Liver (tissue), 9 donors: ENCODE results near the gene MS4A5. TPM values are rescaled to one million over a fixed set of nuclear protein-coding genes. Genes with fewer than 3 reads are reported as not detected.

Source experiments
- DNase-seq: peaks from one replicate; pipeline ENCODE4 v3.0.0-alpha.2; 2017; ENCODE audit warnings: low spot score
- H3K27ac ChIP-seq, 2 donors: one replicate each; pipeline ENCODE4 v1.7.0; 2013; ENCODE audit warnings: inconsistent platforms in 2 of 2, low read length in 2 of 2, control low read depth in 1 of 2, low read depth in 1 of 2, mild to moderate bottlenecking in 1 of 2
- H3K27me3 ChIP-seq, 4 donors: one replicate each; pipeline versions ENCODE4 v1.6.1 to v1.7.0; 2013; ENCODE audit warnings: low read length in 3 of 4, inconsistent platforms in 1 of 4, mild to moderate bottlenecking in 1 of 4, moderate library complexity in 1 of 4; ENCODE audit not compliant: control insufficient read depth in 4 of 4, insufficient read depth in 4 of 4
- H3K36me3 ChIP-seq, 4 donors: one replicate each; pipeline versions ENCODE4 v1.6.1 to v1.7.0; 2013; ENCODE audit warnings: low read length in 3 of 4, mild to moderate bottlenecking in 3 of 4, low read depth in 1 of 4, moderate library complexity in 1 of 4; ENCODE audit not compliant: control insufficient read depth in 4 of 4, insufficient read depth in 3 of 4
- H3K4me1 ChIP-seq, 4 donors: one replicate each; pipeline versions ENCODE4 v1.6.1 to v1.7.0; 2013; ENCODE audit warnings: low read length in 3 of 4, mild to moderate bottlenecking in 3 of 4, moderate library complexity in 1 of 4; ENCODE audit not compliant: control insufficient read depth in 4 of 4, insufficient read depth in 4 of 4
- H3K4me3 ChIP-seq, 3 donors: one replicate each; pipeline versions ENCODE4 v1.6.1 to v1.7.0; 2013; ENCODE audit warnings: low read length in 3 of 3, control low read depth in 1 of 3, low read depth in 1 of 3, mild to moderate bottlenecking in 1 of 3
- H3K9ac ChIP-seq, 2 donors: one replicate each; pipeline ENCODE4 v1.7.0; 2013; ENCODE audit warnings: low read length in 2 of 2, mild to moderate bottlenecking in 2 of 2, moderate library complexity in 2 of 2, control low read depth in 1 of 2, low read depth in 1 of 2
- H3K9me3 ChIP-seq, 4 donors: one replicate each; pipeline versions ENCODE4 v1.6.1 to v1.7.0; 2013; ENCODE audit warnings: low read length in 3 of 4; ENCODE audit not compliant: control insufficient read depth in 4 of 4
- ATF3 ChIP-seq: IDR thresholded peaks from 2 replicates; pipeline ENCODE4 v1.6.1; 2016; ENCODE audit warnings: antibody characterized with exemption
- CTCF ChIP-seq: fragments of 150-350 bp; IDR thresholded peaks from 2 replicates; pipeline ENCODE4 v1.5.1; 2017; ENCODE audit warnings: improper control_type of control experiment, low read depth, low read length; ENCODE audit not compliant: missing input control
- EGR1 ChIP-seq, 2 donors: IDR thresholded peaks; 2 replicates each; pipeline ENCODE4 v1.6.1; 2016 to 2018; ENCODE audit warnings: antibody characterized with exemption in 2 of 2, low read depth in 2 of 2
- FOXA1 ChIP-seq: IDR thresholded peaks from 2 replicates; pipeline ENCODE4 v1.6.1; 2016; ENCODE audit warnings: antibody characterized with exemption
- FOXA2 ChIP-seq: IDR thresholded peaks from 2 replicates; pipeline ENCODE4 v1.6.1; 2016; ENCODE audit warnings: antibody characterized with exemption
- GABPA ChIP-seq, 2 donors: IDR thresholded peaks in 1 of 2; conservative IDR thresholded peaks in 1 of 2; 2 replicates each; pipeline ENCODE4 v1.6.1; 2016; ENCODE audit warnings: antibody characterized with exemption in 2 of 2, mild to moderate bottlenecking in 1 of 2, moderate library complexity in 1 of 2
- HNF4A ChIP-seq, 2 donors: conservative IDR thresholded peaks; 2 replicates each; pipeline ENCODE4 v1.6.1; 2016; ENCODE audit warnings: antibody characterized with exemption in 2 of 2, mild to moderate bottlenecking in 2 of 2
- HNF4G ChIP-seq: IDR thresholded peaks from 2 replicates; pipeline ENCODE4 v1.6.1; 2016; ENCODE audit warnings: antibody characterized with exemption
- JUND ChIP-seq, 2 donors: IDR thresholded peaks; 2 replicates each; pipeline ENCODE4 v1.6.1; 2016; ENCODE audit warnings: antibody characterized with exemption in 2 of 2
- MAX ChIP-seq: IDR thresholded peaks from 2 replicates; pipeline ENCODE4 v1.6.1; 2016; ENCODE audit warnings: antibody characterized with exemption
- NR2F2 ChIP-seq: IDR thresholded peaks from 2 replicates; pipeline ENCODE4 v1.6.1; 2016; ENCODE audit warnings: antibody characterized with exemption
- RAD21 ChIP-seq, 2 donors: IDR thresholded peaks; 2 replicates each; pipeline ENCODE4 v1.6.1; 2016; ENCODE audit warnings: antibody characterized with exemption in 2 of 2, mild to moderate bottlenecking in 2 of 2
- REST ChIP-seq: IDR thresholded peaks from 2 replicates; pipeline ENCODE4 v1.6.1; 2016; ENCODE audit warnings: antibody characterized with exemption, mild to moderate bottlenecking
- RXRA ChIP-seq, 2 donors: IDR thresholded peaks; 2 replicates each; pipeline ENCODE4 v1.6.1; 2017 to 2018; ENCODE audit warnings: antibody characterized with exemption in 2 of 2, mild to moderate bottlenecking in 1 of 2
- SP1 ChIP-seq: IDR thresholded peaks from 2 replicates; pipeline ENCODE4 v1.6.1; 2018; ENCODE audit warnings: antibody characterized with exemption, mild to moderate bottlenecking
- TAF1 ChIP-seq: conservative IDR thresholded peaks from 2 replicates; pipeline ENCODE4 v1.6.1; 2016; ENCODE audit warnings: antibody characterized with exemption, mild to moderate bottlenecking
- YY1 ChIP-seq: IDR thresholded peaks from 2 replicates; pipeline ENCODE4 v1.6.1; 2016; ENCODE audit warnings: antibody characterized with exemption, mild to moderate bottlenecking
- ZBTB33 ChIP-seq: IDR thresholded peaks from 2 replicates; pipeline ENCODE4 v1.6.1; 2016; ENCODE audit warnings: antibody characterized with exemption
- WGBS: extraction: QIAGEN DNeasy Blood & Tissue Kit; methylation state at CpG from one replicate; pipeline ENCODE4 v1.1.7; 2013; 5-methylcytosine and 5-hydroxymethylcytosine counted together
- polyA plus RNA-seq, 2 donors: library from polyadenylated mRNA; stranded (reverse) in 1 of 2; unstranded in 1 of 2; fragments of 200-250 nt in 1 of 2; fragments of >200 nt in 1 of 2; fragmentation: Nextera tagmentation in 1 of 2; extraction: Ambion mirVana in 1 of 2; gene quantifications; one replicate each; pipeline versions ENCODE4 v1.2.1 to v1.2.3, GENCODE V29; 2013 to 2015
- total RNA-seq, 2 donors: library from RNA; depleted of rRNA; stranded (reverse); fragments of >200 nt; gene quantifications; one replicate each; pipeline ENCODE4 v1.2.3, GENCODE V29; 2014
- donor health status: healthy.
- donor health status: healthy.
- donor health status: healthy.
- donor health status: healthy.
- donor health status: healthy.

Gene MS4A5
- total and polyA plus RNA-seq, 4 donors, result not detected

- Histone ChIP-seq H3K4me1 (no peaks in the 10 kb centered on the region), H3K4me3 (no peak overlapping the region), H3K27me3 (no peaks in the 10 kb centered on the region), H3K36me3 (no peaks in the 10 kb centered on the region), H3K9me3 (no peaks in the 10 kb centered on the region), H3K27ac (no peak overlapping the region), H3K9ac (no peak overlapping the region)
- 66% methylated on average over 4 of the region's 4 CpGs for WGBS
- TF ChIP-seq NR2F2 (no peak), FOXA1 (no peak), HNF4G (no peak), RAD21 (IDR thresholded peaks at IDR 0.05) (no peak), FOXA2 (no peak), YY1 (no peak), ATF3 (no peak), SP1 (no peak), HNF4A (conservative IDR thresholded peaks at IDR 0.05) (no peak), EGR1 (IDR thresholded peaks at IDR 0.05; ENCODE audit: low read depth in 2 of 2) (no peak), CTCF (no peak), REST (no peak), RXRA (IDR thresholded peaks at IDR 0.05) (no peak), GABPA (IDR thresholded peaks at IDR 0.05 in 1 of 2, conservative IDR thresholded peaks at IDR 0.05 in 1 of 2) (no peak), ZBTB33 (no peak), MAX (no peak), TAF1 (no peak), JUND (IDR thresholded peaks at IDR 0.05) (no peak)
- no peak for DNase-seq
Measured at GRCh38 chr11:60433401-60433800, 4.0 kb downstream of the MS4A5 start.
